Stimulated activated effector memory CD8-positive, alpha-beta T cell treated with anti-CD3 and anti-CD28 coated beads, Interleukin-12 subunit alpha, Interleukin-12 subunit beta, amount 100 ng/mL, for 72 hours (primary cell): ENCODE results near the gene PIGX.

Source experiments
- ATAC-seq: fragments of 150-1000 bp; cut with Tn5 transposase; 2 replicates; pipeline ENCODE4 v1.10.0; 2021
- DNase-seq, 2 donors: peaks; one replicate each; pipeline ENCODE4 v3.0.0; 2021 to 2022; ENCODE audit warnings: low spot score in 2 of 2
- H3K27ac Mint-ChIP-seq: one replicate; pipeline ENCODE4 v1.8.0; 2022; ENCODE audit warnings: mild to moderate bottlenecking, mixed read lengths
- H3K36me3 Mint-ChIP-seq: one replicate; pipeline ENCODE4 v1.8.0; 2022; ENCODE audit warnings: mild to moderate bottlenecking, mixed read lengths
- H3K4me1 Mint-ChIP-seq: one replicate; pipeline ENCODE4 v1.8.0; 2022; ENCODE audit warnings: mixed read lengths
- H3K4me3 Mint-ChIP-seq: one replicate; pipeline ENCODE4 v1.8.0; 2022; ENCODE audit warnings: mild to moderate bottlenecking, mixed read lengths
- H3K9me3 Mint-ChIP-seq: one replicate; pipeline ENCODE4 v1.8.0; 2022; ENCODE audit warnings: mixed read lengths

PIGX gene

DNA sequence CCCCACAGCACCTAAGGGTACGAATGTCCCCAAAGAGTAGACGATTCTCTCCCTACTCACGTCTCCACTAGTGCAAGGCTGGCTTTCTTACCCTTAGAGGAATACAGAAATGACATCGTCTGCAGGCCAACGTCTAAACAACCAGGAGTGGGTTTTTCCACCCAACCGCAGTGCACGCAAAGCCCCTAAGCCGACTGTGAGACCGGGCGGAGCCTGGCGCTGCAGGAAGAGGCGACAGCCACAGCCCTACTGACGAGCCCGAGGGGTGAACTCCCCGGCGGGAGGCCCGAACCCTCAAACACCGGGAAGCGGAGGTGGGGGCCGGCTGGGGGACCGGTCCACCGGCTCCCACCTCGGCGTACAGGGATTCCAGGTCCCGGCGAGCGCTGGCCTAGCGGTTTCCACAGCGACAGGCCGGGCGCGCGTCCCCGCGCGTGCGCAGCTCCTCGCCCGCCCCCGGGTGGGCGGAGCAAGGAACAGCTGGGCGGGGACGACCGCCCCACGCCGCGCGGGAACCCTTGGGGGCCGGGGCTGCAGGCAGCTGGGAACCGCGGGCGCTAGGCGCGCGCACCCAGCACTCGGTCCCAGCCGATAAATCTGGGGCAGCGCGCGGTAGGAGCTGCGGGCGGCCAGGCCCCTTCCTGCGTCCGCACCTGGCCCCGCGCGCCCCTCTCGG, at the start of gene PIGX, which contains the start of gene CEP19:
TSS of gene PIGX (plus strand) at position 540 of the 676 bp plus-strand sequence.
TSS of gene CEP19 (minus strand) at position 413 of the 676 bp plus-strand sequence. CDS start 3,593 bp downstream, outside the sequence.
- H3K4me3 Mint-ChIP-seq = peak within 1 kb of the TSS; percentile 80
- ATAC-seq (peak; percentile 92), DNase-seq (peak; percentile 94 to 97)
- peak within 1 kb of the TSS; percentile 97 for H3K27ac Mint-ChIP-seq
- peaks cover 15% of the 10 kb centered on the region for H3K4me1 Mint-ChIP-seq
- H3K9me3 Mint-ChIP-seq = no peaks in the 10 kb centered on the region
- peaks cover 17% of the 10 kb centered on the region for H3K36me3 Mint-ChIP-seq

DNA sequence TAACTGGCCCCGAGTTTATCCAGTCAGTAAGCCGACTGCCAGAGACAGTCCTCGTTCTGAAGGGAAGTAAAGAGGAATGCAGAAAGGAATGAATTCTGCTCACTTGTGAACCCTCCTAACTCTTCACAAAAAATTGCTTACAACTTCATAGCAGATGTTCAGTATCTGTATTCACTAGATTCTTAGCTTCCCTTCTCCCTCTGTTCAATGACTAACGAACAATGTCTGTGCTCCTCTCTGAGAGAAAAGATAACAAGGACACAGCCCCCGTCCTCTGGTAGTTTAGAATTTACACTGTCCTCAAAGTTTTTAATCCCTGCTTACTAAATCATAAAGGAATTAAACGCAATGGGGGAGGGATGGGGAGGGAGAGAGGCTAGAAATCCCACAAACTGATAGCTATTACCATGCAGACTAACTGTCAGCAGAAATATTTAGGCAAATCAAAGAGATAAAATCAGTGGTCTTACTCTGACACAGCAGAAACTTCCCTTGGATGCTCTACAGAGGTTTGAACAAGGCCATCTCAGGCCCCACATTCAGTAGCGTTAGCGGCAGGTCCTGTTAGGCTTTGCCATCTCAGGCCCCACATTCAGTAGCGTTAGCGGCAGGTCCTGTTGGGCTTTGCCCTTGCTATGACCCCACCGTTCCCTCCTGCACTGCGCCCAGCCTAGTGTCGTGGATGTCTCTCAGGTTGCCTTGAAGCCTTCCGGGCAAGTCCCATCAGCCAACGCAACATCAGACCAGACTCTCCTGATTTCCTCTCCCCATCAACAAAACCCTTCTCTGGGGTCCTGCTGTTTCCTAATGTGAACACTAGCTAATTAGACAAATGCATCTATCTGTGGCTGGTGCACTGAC, 49.2 kb upstream of the PIGX start:
- no peak for DNase-seq
- Mint-ChIP-seq H3K4me1 (no peaks in the 10 kb centered on the region), H3K36me3 (peaks cover 41% of the 10 kb centered on the region), H3K9me3 (no peaks in the 10 kb centered on the region), H3K27ac (no peak overlapping the region), H3K4me3 (no peak overlapping the region)
- ATAC-seq = no peak

DNA sequence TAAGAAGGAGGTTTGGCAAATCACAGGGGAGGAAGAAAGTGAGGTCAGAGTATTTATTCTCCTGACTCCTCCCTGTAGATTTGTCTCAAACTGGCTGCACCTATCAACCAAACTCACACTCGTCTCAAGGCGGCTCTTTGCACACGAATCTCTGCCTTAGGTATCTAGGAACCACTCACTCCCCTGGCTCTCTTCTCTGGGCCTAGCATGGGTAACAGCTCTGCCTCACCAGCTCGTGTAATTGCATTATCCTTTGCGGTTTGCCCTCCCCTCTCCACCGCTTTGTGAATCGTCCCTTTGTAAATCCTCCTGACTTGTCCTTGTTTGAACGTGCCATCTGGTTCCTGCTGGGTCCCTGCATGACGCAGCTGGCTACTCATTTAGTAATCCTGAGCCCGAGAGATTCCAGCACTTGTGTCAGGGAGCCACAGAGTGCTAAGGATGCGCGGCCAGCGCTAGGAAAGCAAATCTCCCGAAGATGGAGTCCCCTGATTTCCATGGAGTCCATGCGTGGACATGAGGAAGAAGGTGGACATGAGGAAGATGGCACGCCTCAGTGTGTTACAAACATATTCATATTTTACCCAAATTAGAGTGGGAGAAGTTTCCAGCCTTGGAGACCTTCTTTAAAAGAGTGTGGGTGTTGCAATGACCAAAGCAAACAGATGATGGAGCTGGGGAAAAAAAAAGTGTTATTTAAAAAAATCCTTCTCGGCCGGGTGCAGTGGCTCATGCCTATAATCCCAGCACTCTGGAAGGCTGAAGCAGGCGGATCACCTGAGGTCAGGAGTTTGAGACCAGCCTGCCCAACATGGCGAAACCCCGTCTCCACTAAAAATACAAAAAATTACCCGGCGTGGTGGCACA, 45.9 kb upstream of the PIGX start:
- H3K27ac Mint-ChIP-seq = no peak overlapping the region
- ATAC-seq (no peak), DNase-seq (no peak)
- H3K4me1 Mint-ChIP-seq = peaks cover 7% of the 10 kb centered on the region
- H3K9me3 Mint-ChIP-seq = no peaks in the 10 kb centered on the region
- peaks cover 18% of the 10 kb centered on the region for H3K36me3 Mint-ChIP-seq
- H3K4me3 Mint-ChIP-seq = no peak overlapping the region

DNA sequence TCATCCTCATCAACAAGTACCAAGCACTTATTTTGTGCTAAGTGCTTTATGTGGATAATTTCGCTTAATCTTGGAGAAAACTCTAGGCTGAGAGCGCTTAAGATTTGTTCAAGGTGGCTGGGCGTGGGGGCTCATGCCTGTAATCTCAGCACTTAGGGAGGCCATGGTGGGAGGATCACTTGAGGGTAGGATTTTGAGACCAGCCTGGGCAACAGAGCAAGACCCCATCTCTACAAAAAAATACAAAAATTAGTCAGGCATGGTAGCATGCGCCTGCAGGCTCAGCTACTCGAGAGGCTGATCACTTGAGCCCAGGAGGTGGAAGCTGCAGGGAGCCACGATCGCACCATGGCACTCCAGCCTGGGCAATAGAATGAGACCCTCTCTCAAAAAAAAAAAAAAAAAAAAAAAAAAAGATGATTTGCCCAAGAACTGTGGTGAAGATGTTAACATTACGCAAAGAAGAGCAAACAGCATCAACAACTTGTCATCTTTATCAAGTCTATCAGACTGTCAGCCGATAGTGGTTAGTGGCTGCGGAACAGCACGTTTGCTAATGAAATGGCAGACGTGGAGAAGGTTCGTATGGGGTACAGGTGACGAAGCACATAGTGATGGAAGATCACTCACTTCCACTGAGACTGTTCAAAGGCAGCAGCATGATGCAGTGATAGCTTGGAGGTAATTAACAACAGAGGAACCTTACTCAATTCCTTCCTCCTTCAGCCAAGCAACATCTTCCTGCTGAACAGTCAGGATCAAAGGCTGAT, 44.9 kb upstream of the PIGX start:
- no peak overlapping the region for H3K4me3 Mint-ChIP-seq
- DNase-seq = no peak
- peaks cover 13% of the 10 kb centered on the region for H3K4me1 Mint-ChIP-seq
- no peaks in the 10 kb centered on the region for H3K9me3 Mint-ChIP-seq
- peaks cover 11% of the 10 kb centered on the region for H3K36me3 Mint-ChIP-seq
- ATAC-seq = no peak
- no peak overlapping the region for H3K27ac Mint-ChIP-seq

DNA sequence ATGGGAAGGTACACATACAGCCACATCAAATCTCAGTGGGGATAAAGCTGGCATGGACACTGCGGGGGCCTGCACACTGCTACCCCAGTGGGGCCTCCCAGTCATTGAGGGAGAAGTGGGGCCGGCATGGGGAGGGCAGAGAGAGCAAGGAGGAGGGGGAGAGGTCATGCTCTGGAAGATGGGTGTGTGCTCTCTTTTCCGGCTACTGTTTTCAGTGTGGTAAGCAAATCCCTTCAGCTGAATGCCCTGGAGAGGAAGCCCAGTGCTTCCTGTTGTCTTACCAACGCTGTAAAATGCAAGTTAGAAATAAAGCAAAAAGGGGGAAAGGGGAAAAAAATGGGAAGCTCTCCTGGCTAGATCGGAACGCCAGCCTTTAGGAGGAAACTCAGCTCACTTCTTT, 41.8 kb upstream of the PIGX start:
- ATAC-seq = no peak

DNA sequence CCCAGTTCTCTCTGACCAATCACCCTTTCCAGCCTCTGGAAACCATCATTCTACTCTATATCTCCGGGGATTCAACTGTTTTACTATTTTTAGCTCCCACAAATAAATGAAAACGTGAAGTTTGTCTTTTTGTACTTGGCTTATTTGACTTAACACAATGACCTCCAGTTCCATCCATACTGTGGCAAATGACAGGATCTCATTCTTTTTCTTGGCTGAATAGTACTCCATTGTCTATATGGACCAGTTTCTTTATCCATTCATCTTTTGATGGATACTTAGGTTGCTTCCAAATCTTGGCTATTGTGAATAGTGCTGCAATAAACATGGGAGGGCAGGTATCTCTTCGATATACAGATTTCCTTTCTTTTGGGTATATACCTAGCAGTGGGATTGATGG, 38.5 kb upstream of the PIGX start:
- ATAC-seq = no peak
- Mint-ChIP-seq H3K4me3 (no peak overlapping the region), H3K9me3 (no peaks in the 10 kb centered on the region), H3K36me3 (peaks cover 5% of the 10 kb centered on the region), H3K4me1 (peaks cover 24% of the 10 kb centered on the region), H3K27ac (no peak overlapping the region)
- DNase-seq = no peak

More for the DNA sequence above, 41.8 kb upstream of the PIGX start:
- no peaks in the 10 kb centered on the region for H3K9me3 Mint-ChIP-seq
- no peak overlapping the region for H3K4me3 Mint-ChIP-seq
- H3K4me1 Mint-ChIP-seq = peaks cover 13% of the 10 kb centered on the region
- DNase-seq = no peak
- H3K36me3 Mint-ChIP-seq = peaks cover 5% of the 10 kb centered on the region
- peak overlapping the region; percentile 49 for H3K27ac Mint-ChIP-seq

DNA sequence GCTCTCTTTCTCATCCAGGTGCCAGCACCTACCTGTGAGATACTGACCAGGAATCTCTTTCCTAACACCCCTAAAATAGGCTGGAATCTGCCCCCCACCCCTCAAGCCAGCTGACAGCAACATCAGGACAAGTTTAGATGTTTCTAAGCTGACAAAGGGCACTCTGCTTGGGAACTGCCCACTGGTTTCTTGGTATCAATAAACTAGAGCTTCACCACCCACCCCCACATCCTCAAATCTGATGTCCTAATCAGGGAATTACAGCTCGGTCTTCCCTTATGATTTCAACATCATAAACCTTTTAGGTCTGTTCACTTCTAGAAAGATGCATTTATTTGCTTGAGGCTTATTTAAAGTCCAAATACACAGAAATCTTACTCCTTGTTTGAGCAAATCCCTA, 34.8 kb upstream of the PIGX start:
- H3K4me1 Mint-ChIP-seq = peaks cover 11% of the 10 kb centered on the region
- H3K9me3 Mint-ChIP-seq = no peaks in the 10 kb centered on the region
- H3K27ac Mint-ChIP-seq = no peak overlapping the region
- ATAC-seq (no peak), DNase-seq (no peak)
- H3K4me3 Mint-ChIP-seq = no peak overlapping the region
- no peaks in the 10 kb centered on the region for H3K36me3 Mint-ChIP-seq

DNA sequence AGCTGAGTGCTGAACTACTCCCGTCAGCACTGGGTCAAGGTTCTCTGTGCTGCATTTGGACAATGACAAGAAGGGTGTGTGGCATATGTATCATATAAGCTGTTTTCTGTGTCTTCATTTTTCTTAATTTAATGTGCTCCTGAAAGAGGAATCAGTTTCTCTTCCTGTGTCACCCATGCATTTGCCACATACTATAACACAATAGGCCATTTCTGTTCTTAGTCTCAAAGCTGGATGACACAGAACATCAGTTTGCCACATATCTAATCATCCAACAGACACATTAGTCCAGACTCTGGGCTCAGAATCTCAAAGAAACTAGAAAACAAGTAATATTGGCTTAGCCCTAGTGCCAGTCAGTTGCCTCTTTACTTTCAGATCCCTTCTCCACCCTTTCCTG, 34.2 kb upstream of the PIGX start:
- H3K4me1 Mint-ChIP-seq = peaks cover 11% of the 10 kb centered on the region
- no peak for DNase-seq
- no peaks in the 10 kb centered on the region for H3K36me3 Mint-ChIP-seq
- no peaks in the 10 kb centered on the region for H3K9me3 Mint-ChIP-seq
- peak; percentile 40 for ATAC-seq
- H3K4me3 Mint-ChIP-seq = no peak overlapping the region
- no peak overlapping the region for H3K27ac Mint-ChIP-seq

DNA sequence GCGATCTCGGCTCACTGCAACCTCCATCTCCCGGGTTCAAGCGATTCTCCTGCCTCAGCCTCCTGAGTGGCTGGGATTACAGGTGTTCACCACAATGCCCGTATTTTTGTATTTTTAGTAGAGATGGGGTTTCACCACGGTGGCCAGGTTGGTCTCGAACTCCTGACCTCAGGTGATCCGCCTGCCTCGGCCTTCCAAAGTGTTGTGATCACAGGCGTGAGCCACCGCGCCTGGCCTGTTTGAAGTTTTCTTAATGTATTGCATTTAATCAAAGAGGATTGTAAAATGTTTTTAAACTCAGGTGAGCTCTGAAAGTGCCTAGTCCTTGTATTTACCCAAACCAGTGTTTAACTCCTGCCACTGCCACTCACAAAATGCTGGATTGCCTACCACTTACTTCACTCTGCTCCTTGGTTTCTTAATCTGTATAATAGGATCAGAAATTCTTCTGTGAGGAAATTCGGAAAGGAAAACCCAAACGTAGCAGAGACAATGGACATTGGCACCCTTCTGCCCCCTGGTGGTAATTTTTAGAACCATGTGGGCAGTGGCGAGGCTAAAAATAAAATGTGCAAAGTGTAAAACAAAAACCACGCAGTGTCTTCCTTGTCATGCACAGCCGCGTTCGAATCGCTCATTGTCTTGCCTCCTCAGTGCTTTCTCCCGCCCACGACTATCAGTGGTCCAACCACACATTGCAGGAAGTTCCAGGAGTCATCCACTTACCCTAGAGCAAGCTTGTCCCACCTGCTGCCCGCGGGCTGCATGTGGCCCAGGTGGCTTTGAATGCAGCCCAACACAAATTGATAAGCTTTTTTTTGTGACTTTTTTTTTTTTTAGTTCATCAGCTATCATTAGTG, 27.4 kb upstream of the PIGX start:
- peak; percentile 53 to 85 for DNase-seq
- no peaks in the 10 kb centered on the region for H3K36me3 Mint-ChIP-seq
- H3K27ac Mint-ChIP-seq = peak overlapping the region; percentile 63
- ATAC-seq = peak; percentile 98
- H3K9me3 Mint-ChIP-seq = no peaks in the 10 kb centered on the region
- peak overlapping the region; percentile 52 for H3K4me3 Mint-ChIP-seq
- peaks cover 24% of the 10 kb centered on the region for H3K4me1 Mint-ChIP-seq

DNA sequence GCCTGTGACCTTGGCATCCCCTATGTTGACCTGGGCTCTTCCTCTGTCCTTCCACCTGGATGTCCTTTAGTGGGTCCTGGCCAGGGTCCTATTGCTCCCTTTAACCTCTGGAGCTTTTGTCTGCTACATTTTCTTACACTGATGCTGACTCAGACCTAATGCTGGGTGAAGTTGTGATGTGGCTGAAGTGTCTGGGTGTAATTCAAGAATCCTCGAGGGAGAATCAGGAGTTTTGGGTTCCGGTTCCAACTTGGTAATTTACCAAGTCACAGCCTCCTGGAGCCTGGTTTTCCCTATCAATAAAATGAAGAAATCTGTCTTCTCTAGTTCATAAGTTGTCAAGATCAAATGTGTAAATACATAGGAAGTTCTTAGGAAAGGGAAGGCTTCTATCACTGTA, 25.7 kb upstream of the PIGX start:
- no peaks in the 10 kb centered on the region for H3K36me3 Mint-ChIP-seq
- no peak overlapping the region for H3K4me3 Mint-ChIP-seq
- no peak for ATAC-seq
- no peak for DNase-seq
- H3K27ac Mint-ChIP-seq = no peak overlapping the region
- no peaks in the 10 kb centered on the region for H3K9me3 Mint-ChIP-seq
- H3K4me1 Mint-ChIP-seq = peaks cover 24% of the 10 kb centered on the region

DNA sequence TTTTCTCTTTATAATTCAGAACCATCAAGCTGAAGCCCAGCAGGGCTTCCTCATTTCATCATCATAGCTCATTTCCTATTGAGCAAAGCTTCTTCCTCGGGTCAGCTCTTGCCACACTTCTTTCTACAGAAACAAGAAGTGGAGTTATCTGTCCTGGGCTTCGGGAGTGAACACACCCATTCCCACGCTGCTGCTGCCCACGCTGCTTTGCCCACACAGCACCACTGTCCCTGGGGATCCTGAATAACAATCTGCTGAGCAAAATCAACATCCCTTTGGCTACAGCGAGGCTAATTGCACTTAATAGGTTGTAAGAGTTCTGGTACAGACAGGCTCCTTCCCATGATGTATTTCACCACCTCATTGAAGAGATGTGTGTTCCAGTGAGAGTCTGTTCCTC, 23.8 kb upstream of the PIGX start:
- DNase-seq (no peak), ATAC-seq (no peak)
- H3K27ac Mint-ChIP-seq = no peak overlapping the region
- H3K4me3 Mint-ChIP-seq = no peak overlapping the region
- H3K4me1 Mint-ChIP-seq = peaks cover 24% of the 10 kb centered on the region
- no peaks in the 10 kb centered on the region for H3K36me3 Mint-ChIP-seq
- H3K9me3 Mint-ChIP-seq = no peaks in the 10 kb centered on the region

DNA sequence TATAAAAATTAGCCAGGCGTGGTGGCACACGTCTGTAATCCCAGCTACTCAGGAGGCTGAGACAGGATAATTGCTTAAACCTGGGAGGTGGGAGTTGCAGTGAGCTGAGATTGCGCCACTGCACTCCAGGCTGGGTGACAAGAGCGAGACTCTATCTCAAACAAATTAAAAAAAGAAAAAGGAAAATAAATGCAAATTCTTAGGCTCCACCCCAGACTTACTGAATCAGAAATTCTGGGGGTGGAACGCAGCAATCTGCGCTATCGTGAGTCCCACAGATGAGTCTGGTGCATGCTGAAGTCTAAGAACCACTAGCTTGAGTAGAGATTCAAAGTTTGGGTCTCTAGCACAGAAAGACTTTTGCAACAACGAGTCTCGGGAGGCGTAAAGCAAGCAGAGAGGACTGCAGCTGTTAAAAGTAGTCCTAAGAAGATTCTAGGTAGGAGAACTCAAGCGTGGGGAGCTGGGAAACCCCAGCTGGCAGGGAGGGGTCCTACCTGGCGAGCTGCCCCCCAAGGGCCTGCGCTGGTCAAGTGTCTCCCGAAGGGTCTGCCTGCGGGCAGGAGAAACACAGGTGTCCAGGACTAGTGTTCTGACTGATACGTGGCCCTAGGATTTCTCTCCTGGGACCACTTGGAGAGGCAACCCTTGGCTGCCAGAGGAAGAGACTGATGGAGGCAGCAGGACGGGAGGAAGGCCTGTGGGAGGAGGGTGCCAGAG, 22.1 kb upstream of the PIGX start:
- Mint-ChIP-seq H3K4me3 (no peak overlapping the region), H3K9me3 (no peaks in the 10 kb centered on the region), H3K27ac (no peak overlapping the region), H3K4me1 (peaks cover 13% of the 10 kb centered on the region), H3K36me3 (peaks cover 16% of the 10 kb centered on the region)
- ATAC-seq = no peak
- no peak for DNase-seq

DNA sequence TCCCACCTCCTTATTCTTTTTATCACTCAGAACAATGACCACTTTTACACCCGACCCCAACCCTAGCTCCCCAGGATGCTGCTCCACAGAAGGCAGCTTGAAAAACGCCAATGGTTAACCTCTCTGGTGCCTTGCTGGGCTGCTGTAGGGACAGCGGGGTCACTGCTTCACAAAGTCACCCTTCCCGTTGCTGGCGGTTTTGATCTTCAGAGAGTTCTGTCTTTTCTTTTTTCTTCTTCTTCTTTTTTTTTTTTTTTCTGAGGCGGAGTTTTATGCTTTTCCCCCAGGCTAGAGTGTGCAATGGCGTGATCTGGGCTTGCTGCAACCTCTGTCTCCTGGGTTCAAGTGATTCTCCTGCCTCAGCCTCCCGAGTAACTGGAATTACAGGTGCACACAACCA, 20.8 kb upstream of the PIGX start:
- ATAC-seq (no peak), DNase-seq (no peak)
- H3K4me1 Mint-ChIP-seq = peaks cover 18% of the 10 kb centered on the region
- peaks cover 29% of the 10 kb centered on the region for H3K36me3 Mint-ChIP-seq
- no peaks in the 10 kb centered on the region for H3K9me3 Mint-ChIP-seq
- H3K27ac Mint-ChIP-seq = no peak overlapping the region
- H3K4me3 Mint-ChIP-seq = no peak overlapping the region
